ENCODE data around the gene MEI1.
"Not testable (repeated sequence)": the region's sequence is repeated elsewhere in the genome, so short reads cannot be mapped to it uniquely, and the experiment has no call there.

The MEI1 gene

GRCh38 chr22:41682033-41682807, 17.1 kb upstream of the MEI1 start:
- peak overlapping the region; percentile 60 for H3K27ac ChIP-seq (ENCODE audit: low read length)
- H3K36me3 ChIP-seq (replicated peaks; ENCODE audit: low read depth, low read length), result peaks cover 39% of the 10 kb centered on the region
- H3K79me2 ChIP-seq (ENCODE audit: low read length), result peaks cover 98% of the 10 kb centered on the region
- H4K20me1 ChIP-seq (ENCODE audit: insufficient read depth, low read length), result peaks cover 43% of the 10 kb centered on the region
- no peaks in the 10 kb centered on the region for H3K27me3 ChIP-seq (ENCODE audit: low read depth, low read length)
- no peak overlapping the region for H2AFZ ChIP-seq (ENCODE audit: low read depth, low read length)
- peak overlapping the region; percentile 56 for H3K9ac ChIP-seq (ENCODE audit: low read length)
- H3K4me2 ChIP-seq (ENCODE audit: low read length), result peak overlapping the region; percentile 63
- H3K4me3 ChIP-seq (ENCODE audit: low read length), result peak overlapping the region; percentile 81
- no peaks in the 10 kb centered on the region for H3K9me3 ChIP-seq (ENCODE audit: insufficient read depth, low read length)
- TF ChIP-seq EZH2phosphoT487 (IDR thresholded peaks at IDR 0.05; ENCODE audit: low read depth) (no peak), CTCF (IDR thresholded peaks at IDR 0.05; ENCODE audit: low read depth, low read length) (no peak)
- peaks cover 12% of the 10 kb centered on the region for H3K4me1 ChIP-seq (ENCODE audit: low read length)

GRCh38 chr22:41683052-41683451, 16.3 kb upstream of the MEI1 start:
- Histone ChIP-seq H3K27me3 (ENCODE audit: low read depth, low read length) (no peaks in the 10 kb centered on the region), H3K36me3 (replicated peaks; ENCODE audit: low read depth, low read length) (peaks cover 35% of the 10 kb centered on the region), H3K27ac (ENCODE audit: low read length) (peak overlapping the region; percentile 60), H3K9ac (ENCODE audit: low read length) (peak overlapping the region; percentile 56), H2AFZ (ENCODE audit: low read depth, low read length) (no peak overlapping the region), H4K20me1 (ENCODE audit: insufficient read depth, low read length) (peaks cover 43% of the 10 kb centered on the region), H3K79me2 (ENCODE audit: low read length) (peaks cover 99% of the 10 kb centered on the region), H3K4me3 (ENCODE audit: low read length) (peak overlapping the region; percentile 81), H3K9me3 (ENCODE audit: insufficient read depth, low read length) (no peaks in the 10 kb centered on the region), H3K4me2 (ENCODE audit: low read length) (peak overlapping the region; percentile 63), H3K4me1 (ENCODE audit: low read length) (peaks cover 14% of the 10 kb centered on the region)
- TF ChIP-seq CTCF (IDR thresholded peaks at IDR 0.05; ENCODE audit: low read depth, low read length) (no peak), EZH2phosphoT487 (IDR thresholded peaks at IDR 0.05; ENCODE audit: low read depth) (no peak)

- TF ChIP-seq CTCF (IDR thresholded peaks at IDR 0.05; ENCODE audit: low read depth, low read length), result no peak
- Histone ChIP-seq H3K9ac (ENCODE audit: low read length) (no peak overlapping the region), H4K20me1 (ENCODE audit: insufficient read depth, low read length) (peaks cover 43% of the 10 kb centered on the region), H3K4me1 (ENCODE audit: low read length) (peaks cover 14% of the 10 kb centered on the region), H3K79me2 (ENCODE audit: low read length) (peaks cover 99% of the 10 kb centered on the region), H3K36me3 (replicated peaks; ENCODE audit: low read depth, low read length) (peaks cover 29% of the 10 kb centered on the region), H3K9me3 (ENCODE audit: insufficient read depth, low read length) (no peaks in the 10 kb centered on the region), H3K27ac (ENCODE audit: low read length) (no peak overlapping the region), H3K4me3 (ENCODE audit: low read length) (no peak overlapping the region), H2AFZ (ENCODE audit: low read depth, low read length) (no peak overlapping the region), H3K27me3 (ENCODE audit: low read depth, low read length) (no peaks in the 10 kb centered on the region), H3K4me2 (ENCODE audit: low read length) (peak overlapping the region; percentile 63; the same call in 1 of the 2 replicates)
Observed at GRCh38 chr22:41683616-41684015, 15.7 kb upstream of the MEI1 start.

DNA sequence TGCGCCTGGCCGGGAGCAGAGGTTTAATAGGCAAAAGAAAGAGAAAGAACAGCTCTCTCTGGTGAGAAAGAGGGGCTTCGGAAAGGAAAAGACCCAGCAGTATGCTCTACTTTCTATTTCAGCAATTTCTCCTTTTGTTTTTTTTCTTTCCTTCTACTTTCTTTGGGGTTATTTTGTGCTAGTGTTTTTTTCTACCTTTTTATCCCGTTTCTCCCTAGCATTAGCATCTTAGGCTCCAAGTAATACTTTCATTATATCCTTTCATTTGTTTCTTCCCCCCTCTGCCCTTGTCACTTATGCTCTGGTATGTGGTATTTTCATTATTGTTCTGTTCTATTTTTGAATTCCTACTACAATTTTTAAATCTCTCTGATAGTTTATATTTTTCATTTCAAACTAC, 15.1 kb upstream of the MEI1 start:
- no peak overlapping the region for H3K4me3 ChIP-seq (ENCODE audit: low read length)
- peaks cover 43% of the 10 kb centered on the region for H4K20me1 ChIP-seq (ENCODE audit: insufficient read depth, low read length)
- no peak overlapping the region for H3K4me2 ChIP-seq (ENCODE audit: low read length)
- H3K79me2 ChIP-seq (ENCODE audit: low read length), result peaks cover 98% of the 10 kb centered on the region
- H3K9ac ChIP-seq (ENCODE audit: low read length), result no peak overlapping the region
- no peak overlapping the region for H2AFZ ChIP-seq (ENCODE audit: low read depth, low read length)
- no peak overlapping the region for H3K27ac ChIP-seq (ENCODE audit: low read length)
- no peaks in the 10 kb centered on the region for H3K9me3 ChIP-seq (ENCODE audit: insufficient read depth, low read length)
- peaks cover 14% of the 10 kb centered on the region for H3K4me1 ChIP-seq (ENCODE audit: low read length)
- TF ChIP-seq CTCF (IDR thresholded peaks at IDR 0.05; ENCODE audit: low read depth, low read length), result no peak
- TF ChIP-seq EZH2phosphoT487 (IDR thresholded peaks at IDR 0.05; ENCODE audit: low read depth), result no peak
- no peaks in the 10 kb centered on the region for H3K27me3 ChIP-seq (ENCODE audit: low read depth, low read length)
- peaks cover 26% of the 10 kb centered on the region for H3K36me3 ChIP-seq (replicated peaks; ENCODE audit: low read depth, low read length)

DNA sequence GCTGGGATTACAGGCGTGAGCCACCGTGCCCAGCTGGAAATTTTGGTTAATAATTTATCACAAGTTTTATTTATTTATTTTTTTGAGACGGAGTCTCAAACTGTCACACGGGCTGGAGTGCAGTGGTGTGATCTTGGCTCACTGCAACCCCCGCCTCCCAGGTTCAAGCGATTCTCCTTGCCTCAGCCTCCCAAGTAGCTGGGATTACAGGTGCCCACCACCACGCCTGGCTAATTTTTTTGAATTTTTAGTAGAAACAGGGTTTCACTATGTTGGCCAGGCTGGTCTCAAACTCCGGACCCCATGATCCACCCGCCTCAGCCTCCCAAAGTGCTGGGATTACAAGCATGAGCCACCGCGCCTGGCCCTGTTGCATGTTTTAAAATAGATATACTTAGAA, 12.4 kb upstream of the MEI1 start:
- H3K36me3 ChIP-seq (replicated peaks; ENCODE audit: low read depth, low read length); H3K27me3 ChIP-seq (ENCODE audit: low read depth, low read length); H3K4me1 ChIP-seq (ENCODE audit: low read length); H2AFZ ChIP-seq (ENCODE audit: low read depth, low read length); H3K9ac ChIP-seq (ENCODE audit: low read length); H3K9me3 ChIP-seq (ENCODE audit: insufficient read depth, low read length); H3K27ac ChIP-seq (ENCODE audit: low read length): not testable (repeated sequence)
- Histone ChIP-seq H4K20me1 (ENCODE audit: insufficient read depth, low read length) (peaks cover 23% of the 10 kb centered on the region), H3K4me2 (ENCODE audit: low read length) (peak overlapping the region; percentile 83), H3K4me3 (ENCODE audit: low read length) (peak overlapping the region; percentile 83), H3K79me2 (ENCODE audit: low read length) (peaks cover 72% of the 10 kb centered on the region)

All from OCI-LY3 (cell line).